ENCODE data around the gene SCPEP1.
"Not testable (repeated sequence)": the region's sequence is repeated elsewhere in the genome, so short reads cannot be mapped to it uniquely, and the experiment has no call there.

DNA sequence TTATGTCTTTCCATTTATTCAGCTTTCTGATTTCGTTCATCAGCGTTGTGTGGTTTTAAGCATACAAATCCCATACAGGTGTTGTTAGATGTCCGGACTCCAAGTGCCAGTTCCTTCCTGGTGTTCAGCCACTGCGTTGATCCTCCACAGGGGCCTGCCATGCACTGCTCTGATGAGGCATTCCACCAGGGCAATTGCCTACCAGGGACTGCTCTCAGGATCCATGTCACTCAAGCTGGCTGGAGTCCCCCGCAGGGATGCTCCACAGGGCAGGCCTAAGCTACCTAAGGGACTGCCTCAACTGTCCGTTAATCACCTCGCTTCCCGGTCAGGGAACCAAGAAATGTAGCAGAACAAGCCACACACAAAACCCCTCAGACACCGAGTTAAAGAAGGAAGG lies 12.7 kb upstream of the SCPEP1 start:
- TF ChIP-seq CHD2 (IDR thresholded peaks at IDR 0.05; ENCODE audit: low read length, partially characterized antibody); FOXM1 (IDR thresholded peaks at IDR 0.05; ENCODE audit: low read depth); SIN3A (IDR thresholded peaks at IDR 0.05; ENCODE audit: borderline replicate concordance, low read depth, low read length); RXRA (IDR thresholded peaks at IDR 0.05; ENCODE audit: borderline replicate concordance, low read depth); EP300 (IDR thresholded peaks at IDR 0.05; ENCODE audit: borderline replicate concordance in 1 of 2, low read depth in 1 of 2, low read length in 1 of 2); POLR2AphosphoS5 (IDR thresholded peaks at IDR 0.05; ENCODE audit: low read depth, low read length); RFX5 (IDR thresholded peaks at IDR 0.05; ENCODE audit: low read length); GABPA (IDR thresholded peaks at IDR 0.05; ENCODE audit: low read depth); MXI1 (IDR thresholded peaks at IDR 0.05; ENCODE audit: low read depth, low read length); NRF1 (IDR thresholded peaks at IDR 0.05; ENCODE audit: low read depth, low read length); TCF12 (IDR thresholded peaks at IDR 0.05): not testable (repeated sequence)
- TF ChIP-seq, protein P1, sequence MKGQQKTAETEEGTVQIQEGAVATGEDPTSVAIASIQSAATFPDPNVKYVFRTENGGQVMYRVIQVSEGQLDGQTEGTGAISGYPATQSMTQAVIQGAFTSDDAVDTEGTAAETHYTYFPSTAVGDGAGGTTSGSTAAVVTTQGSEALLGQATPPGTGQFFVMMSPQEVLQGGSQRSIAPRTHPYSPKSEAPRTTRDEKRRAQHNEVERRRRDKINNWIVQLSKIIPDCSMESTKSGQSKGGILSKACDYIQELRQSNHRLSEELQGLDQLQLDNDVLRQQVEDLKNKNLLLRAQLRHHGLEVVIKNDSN (IDR thresholded peaks at IDR 0.05; ENCODE audit: borderline replicate concordance, low read depth), result not testable (repeated sequence)
- TF ChIP-seq, protein P2, sequence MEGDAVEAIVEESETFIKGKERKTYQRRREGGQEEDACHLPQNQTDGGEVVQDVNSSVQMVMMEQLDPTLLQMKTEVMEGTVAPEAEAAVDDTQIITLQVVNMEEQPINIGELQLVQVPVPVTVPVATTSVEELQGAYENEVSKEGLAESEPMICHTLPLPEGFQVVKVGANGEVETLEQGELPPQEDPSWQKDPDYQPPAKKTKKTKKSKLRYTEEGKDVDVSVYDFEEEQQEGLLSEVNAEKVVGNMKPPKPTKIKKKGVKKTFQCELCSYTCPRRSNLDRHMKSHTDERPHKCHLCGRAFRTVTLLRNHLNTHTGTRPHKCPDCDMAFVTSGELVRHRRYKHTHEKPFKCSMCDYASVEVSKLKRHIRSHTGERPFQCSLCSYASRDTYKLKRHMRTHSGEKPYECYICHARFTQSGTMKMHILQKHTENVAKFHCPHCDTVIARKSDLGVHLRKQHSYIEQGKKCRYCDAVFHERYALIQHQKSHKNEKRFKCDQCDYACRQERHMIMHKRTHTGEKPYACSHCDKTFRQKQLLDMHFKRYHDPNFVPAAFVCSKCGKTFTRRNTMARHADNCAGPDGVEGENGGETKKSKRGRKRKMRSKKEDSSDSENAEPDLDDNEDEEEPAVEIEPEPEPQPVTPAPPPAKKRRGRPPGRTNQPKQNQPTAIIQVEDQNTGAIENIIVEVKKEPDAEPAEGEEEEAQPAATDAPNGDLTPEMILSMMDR (IDR thresholded peaks at IDR 0.05), result not testable (repeated sequence)
